ENCODE measurements around the gene CRYBA1.
A peak's percentile ranks its signal among the peaks of the same experiment; 100 is the strongest.
"Not testable (repeated sequence)": the region's sequence is repeated elsewhere in the genome, so short reads cannot be mapped to it uniquely, and the experiment has no call there.

The CRYBA1 gene, protein sequence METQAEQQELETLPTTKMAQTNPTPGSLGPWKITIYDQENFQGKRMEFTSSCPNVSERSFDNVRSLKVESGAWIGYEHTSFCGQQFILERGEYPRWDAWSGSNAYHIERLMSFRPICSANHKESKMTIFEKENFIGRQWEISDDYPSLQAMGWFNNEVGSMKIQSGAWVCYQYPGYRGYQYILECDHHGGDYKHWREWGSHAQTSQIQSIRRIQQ

DNA sequence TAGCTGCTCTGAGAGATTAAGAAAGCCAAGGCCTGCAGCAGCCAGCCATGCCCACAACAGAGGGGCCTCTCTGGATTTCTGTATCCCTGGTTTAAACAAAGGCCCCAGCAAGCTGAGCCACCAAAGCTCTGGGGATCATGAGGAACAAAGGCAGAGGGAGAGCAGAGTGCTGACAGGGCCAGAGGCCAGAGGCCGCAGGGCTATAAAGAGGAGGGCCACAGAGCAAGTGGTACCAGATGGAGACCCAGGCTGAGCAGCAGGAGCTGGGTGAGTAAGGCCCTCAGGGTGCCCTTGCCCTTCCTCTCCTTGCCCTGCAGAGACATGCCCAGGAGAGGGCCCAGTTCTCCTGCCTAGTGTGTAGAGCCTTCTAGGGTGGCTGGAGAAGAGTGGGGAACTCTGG, at the start of gene CRYBA1:
Gene CRYBA1, plus strand, starts transcription at position 232 of the 400 bp plus-strand sequence. Its CDS starts 5 bp downstream, at position 237.
- no peak for DNase-seq (ENCODE audit: low spot score)

DNA sequence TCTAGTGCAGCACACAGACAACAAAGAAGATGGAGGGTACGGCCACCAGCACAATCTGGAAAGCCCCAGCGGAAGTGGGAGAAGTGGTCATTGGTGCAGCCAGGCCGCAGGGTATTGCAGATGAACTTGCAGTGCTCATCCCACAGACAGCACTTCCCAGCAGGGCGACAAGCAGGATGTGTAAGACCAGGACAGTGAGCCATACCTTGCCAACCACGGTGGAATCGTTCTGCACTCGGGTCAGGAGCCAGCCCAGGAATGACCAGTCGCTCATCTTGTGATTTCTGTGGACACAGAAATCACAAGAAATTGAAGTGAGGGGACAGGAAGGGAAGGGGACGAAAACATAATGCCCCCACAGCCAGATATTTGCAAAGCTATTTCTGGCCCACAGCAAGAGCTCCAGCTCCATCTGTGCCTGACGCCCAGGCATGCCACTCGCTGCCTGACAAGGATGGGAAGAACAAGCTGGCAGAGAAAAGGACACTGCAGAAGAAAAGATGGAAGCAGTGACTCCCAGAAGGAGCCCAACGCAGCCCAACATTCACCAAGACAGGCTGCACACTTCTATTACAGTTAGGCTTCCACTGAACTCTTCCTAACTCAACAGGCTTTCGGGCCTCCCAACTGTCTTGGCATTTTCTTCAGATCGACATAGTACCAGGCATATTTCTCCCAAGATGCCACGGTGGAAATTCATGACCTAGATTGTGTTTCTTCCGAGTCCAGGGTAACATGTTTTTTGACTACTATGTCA, 49.0 kb upstream of the CRYBA1 start:
- DNase-seq (ENCODE audit: low spot score), result no peak

DNA sequence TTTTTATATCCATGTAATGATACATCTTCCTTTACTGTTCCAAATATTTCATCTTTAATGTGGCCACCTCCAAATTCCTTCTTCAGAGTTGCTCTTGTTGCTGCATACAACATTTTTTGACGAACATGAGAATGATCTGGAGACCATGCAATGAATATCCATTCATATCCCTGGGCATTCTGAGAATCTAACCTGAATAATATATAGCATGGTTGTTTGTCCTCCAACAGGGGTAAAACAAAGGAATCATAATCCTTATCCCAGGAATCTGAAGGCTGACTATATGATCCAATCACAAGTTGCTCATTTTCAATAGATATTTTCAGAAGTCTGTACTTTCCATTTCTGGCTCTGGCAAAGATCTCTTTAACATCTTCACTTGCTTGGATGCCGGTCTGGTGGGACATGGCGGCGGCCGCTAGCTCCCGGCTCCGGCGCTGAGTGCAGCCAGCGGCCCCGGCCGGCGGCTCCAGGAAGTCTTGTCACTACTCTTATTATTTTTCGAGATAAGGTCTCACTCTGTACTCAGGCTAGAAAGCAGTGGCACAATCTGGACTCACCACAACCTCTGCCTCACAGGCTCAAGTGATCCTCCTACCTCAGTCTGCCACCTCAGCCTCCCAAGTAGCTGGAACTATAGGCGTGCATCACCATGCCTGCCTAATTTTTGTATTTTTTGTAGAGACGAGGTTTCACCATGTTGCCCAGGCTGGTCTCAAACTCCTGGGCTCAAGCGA, 42.4 kb upstream of the CRYBA1 start:
- not testable (repeated sequence) for DNase-seq (ENCODE audit: low spot score)

DNA sequence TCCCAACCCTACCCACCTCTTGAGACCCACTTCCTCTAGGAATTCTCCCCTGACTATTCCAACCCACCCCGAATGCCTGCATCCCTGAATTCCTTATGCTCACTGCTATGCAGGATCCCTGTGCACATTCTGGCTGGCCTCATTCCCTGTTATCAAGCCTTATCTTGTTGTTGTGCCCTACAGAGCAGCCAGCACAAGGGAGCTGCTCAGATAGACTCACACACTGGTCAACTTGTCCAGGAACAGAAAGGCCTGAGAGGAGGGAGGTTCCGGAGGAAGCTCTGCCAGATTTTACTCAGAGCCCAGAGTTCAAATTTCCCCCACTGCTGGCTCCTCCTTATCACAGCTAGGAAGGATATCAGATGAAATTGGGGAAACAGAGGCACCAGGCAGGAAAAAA, 41.6 kb upstream of the CRYBA1 start:
- no peak for DNase-seq (ENCODE audit: low spot score)

DNA sequence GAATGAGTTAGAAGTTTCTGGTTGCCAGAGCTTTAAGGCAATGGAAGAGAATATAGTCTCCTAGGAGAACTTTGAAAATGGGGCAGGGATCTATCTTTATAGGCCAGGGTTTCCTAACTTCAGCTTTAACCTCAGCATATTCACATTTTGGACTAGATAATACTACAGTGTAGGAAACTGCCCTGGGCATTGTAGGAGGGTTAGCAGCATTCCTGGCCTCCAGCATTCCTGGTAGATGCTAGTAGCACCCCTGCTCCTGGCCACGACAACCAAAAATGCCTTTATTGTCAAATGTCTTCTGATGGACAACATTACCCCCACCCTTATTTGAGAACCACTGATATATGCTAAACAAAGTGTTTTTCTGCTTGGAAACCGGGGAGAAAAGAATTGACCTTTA, 38.7 kb upstream of the CRYBA1 start:
- no peak for DNase-seq (ENCODE audit: low spot score)

DNA sequence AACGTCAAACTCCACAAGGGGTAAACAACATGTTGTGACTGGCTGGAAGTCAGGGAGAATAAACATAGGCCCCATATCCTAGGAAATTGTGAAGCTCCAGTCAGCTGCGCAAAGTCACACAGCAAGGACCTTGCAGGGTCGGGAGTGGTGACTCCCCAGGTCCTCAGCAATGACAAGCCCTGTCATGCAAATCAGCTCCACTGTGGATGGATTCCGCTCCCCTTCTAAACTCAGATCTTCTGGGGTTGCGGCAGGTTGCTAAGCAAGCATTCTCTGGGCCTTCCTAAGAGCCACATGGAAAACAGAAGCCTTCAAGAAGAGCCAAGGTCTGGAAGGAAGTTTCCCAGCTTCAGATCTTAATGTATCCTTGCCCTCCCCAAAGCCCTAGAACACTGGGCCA, 37.6 kb upstream of the CRYBA1 start:
- no peak for DNase-seq (ENCODE audit: low spot score)

DNA sequence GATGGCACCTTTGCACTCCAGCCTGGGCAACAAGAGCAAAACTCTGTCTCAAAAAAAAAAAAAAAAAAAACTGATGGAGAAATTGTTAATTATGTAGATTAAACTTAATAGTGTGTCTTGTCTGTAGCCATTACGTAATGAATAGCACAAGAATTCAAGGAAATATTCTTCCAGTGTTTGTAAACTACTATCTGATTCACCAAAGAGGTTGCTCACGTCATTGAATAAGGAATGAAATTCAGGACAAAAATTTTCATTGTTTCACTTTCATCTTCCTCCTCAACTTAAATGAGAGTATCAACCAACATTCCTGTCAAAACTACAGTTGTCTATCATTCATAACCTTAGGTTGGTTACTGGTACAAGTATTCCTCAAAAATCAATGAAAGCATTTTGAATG, 35.8 kb upstream of the CRYBA1 start:
- DNase-seq (ENCODE audit: low spot score), result no peak

DNA sequence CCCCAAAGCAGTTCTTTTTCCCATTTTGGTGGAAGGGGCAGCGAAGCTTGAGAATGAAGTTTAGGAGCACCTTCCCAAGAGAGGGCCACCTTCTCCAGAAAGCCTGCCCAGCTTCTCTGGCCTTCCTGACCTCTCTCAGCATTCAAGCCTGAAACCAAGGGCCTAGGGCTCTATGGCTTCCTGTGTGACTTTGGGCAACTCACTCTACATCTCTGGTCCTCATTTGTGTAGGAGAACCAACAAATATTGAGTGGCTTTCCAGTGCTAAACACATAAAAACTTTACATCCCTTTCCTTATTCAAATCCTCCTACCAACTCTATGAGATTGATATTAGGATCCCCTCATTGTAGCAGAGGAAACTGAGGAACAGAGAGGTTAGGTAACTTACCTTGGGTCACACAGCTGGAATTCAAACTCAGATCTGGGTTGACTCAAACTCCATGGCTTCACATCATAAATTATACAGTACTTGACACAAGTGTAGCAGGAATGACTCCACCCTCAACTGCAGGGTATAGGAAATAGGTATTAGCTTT, 34.5 kb upstream of the CRYBA1 start:
- no peak for DNase-seq (ENCODE audit: low spot score)

DNA sequence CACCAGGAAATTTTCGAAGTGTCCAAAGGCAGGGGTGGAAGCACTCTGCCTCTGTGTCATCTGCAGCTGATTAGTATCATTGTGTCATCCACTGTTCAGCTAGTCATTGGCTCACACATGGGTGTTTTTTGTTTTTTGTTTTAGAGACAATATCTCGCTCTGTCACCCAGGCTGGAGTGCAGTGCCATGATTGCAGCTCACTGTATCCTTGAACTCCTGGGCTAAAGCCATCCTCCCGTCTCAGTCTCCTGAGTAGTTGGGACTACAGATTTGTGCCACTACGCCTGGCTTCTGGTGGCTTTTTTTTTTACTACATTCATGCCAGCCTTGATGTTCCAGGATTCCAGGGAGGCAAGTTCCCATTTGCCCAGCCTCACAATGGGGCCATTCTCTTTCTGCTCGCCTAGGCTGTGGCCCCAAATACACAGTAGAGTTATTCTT, 34.0 kb upstream of the CRYBA1 start:
- DNase-seq (ENCODE audit: low spot score), result no peak

DNA sequence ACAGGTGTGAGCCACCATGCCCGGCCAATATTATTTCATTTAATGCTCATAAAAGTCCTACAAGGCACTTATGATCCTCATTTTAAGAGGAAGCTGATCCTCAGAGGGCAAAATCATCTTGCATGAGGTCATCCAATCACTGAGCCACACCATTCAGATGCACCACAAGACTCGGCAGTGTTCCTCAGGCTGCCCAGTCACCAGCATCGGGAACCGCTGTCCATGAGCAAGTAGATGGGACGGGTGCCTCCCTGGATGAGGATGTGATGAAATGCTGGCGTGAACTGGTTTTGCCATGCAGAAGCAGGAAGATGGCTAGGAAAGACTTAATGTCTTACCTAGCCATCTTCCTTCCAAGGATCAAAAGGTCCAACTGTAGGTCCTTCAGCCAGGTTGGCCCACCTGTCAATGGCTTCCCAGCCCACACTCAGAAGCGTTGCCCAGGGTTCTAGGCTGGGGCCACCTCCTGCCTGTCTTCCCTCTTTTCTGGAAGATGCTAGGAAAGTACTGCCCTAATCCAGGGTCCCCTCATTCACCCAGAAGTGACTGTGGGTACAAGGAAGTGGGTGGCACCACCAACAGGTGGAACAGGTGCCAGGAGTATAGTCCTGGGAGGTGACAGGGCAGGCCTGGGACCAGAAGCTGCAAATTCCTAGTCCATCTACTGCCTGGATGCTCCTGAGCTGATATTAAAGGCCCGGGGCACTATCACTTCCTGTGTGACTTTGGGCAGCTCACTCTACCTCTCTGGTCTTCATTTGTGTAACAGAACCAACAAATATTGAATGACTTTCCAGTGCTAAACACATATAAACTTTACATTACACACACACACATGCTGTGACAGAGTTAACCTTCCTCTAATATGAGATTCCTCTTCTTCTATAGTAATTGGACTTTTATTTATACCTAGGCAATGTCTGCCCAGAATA, 32.2 kb upstream of the CRYBA1 start:
- DNase-seq (ENCODE audit: low spot score), result no peak

DNA sequence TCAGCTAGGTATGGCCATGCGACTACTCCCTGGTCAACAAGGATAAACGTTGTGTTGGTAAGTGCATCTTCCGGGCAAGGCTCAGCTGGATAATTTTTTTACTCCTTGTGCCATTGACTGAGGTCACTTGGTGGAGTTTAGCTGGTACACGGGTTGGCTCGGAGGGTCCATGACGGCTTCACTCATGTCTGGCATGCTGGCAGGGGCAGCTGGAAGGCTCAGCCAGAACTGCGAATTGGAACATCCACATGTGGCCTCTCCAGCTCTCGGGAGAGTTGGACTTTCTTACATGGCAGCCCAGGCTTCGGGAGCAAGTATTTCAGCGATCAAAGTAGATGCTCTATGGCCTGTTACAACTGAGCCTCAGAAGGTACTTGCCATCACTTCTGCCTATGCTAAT, 31.5 kb upstream of the CRYBA1 start:
- no peak for DNase-seq (ENCODE audit: low spot score)

DNA sequence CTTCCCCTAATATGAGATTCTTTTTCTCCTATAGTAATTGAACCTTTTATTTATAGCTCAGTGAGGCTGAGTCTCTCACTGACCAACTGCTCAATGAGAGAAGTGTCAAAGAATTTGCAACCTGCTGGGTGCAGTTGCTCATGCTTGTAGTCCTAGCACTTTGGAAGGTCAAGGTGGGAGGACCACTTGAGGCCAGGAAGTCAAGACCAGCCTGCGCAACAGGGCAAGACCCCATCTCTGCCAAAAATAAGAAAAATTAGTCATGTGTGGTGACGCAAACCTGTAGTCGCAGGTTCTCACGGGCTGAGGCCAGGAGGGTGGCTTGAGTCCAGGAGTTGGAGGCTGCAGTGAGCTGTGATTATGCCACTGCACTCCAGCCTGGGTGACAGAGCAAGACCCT, 30.9 kb upstream of the CRYBA1 start:
- no peak for DNase-seq (ENCODE audit: low spot score)

DNA sequence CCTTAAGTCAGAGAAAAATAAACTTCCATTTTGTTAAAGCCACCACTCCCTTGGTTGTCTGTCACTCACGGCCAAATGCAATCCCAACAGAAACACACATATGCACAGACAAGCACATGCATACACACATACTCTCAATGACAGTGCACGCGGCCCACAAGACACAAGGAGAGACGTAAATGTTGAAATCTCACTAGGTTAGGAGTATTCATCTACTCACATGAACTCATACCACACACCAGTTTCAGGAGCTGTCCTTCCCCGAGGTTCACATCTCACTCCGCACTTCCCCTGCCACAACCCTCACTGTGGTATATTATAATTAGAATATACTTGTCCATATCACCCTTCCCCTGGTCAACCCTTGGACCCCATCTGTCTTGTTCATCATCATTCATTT, 30.5 kb upstream of the CRYBA1 start:
- DNase-seq (ENCODE audit: low spot score), result no peak

DNA sequence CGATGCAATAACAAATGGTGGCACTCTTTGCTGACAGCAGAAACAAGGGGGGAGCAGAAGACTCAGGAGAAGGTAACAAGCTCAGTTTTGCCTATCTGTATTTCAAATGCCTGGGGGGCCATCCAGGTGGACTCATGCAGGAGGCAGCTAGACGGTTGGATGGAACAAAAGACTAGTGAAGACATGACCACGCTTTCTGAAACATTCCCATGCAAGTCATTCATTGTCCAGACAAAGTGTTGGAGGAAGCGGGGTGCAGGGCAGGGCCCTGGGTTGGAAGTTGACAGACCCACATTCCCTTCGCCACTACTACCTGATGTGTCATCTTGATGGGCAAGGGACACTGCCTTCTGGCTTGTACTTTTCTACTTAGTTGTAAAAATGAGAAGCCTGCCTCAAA, 29.8 kb upstream of the CRYBA1 start:
- DNase-seq (ENCODE audit: low spot score), result no peak

DNA sequence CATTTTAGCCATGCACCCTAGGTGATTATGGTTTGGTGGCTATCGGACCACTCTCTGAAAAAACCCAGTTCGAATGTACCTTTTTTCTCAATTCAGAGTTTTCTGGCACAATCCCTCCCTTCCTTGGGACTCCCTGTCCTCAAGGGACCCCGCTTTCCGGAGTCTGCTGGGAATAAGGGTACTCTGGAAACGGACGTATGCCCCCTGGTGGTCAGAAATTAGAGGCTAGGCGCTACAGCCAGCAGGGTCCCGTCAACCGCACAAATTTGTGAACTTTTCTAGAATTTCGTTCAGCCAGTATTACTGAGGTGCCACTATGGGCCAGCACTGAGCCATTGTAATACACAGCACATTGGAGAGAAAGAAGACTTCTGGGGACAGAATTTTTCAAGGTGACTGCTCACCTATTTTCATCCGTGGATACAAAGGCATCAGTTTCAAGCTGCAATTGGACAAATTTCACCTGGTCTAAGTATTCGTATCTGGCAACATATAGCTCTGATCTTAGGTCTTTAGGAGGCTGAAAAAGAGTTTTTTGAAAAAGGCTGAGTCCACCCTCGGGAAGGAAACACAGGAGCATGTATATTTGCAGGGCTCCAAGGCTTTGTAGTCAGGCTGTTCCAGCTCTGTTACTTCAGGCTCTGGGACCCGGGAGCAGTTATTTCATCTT, 27.1 kb upstream of the CRYBA1 start:
- DNase-seq (ENCODE audit: low spot score), result peak; percentile 72

DNA sequence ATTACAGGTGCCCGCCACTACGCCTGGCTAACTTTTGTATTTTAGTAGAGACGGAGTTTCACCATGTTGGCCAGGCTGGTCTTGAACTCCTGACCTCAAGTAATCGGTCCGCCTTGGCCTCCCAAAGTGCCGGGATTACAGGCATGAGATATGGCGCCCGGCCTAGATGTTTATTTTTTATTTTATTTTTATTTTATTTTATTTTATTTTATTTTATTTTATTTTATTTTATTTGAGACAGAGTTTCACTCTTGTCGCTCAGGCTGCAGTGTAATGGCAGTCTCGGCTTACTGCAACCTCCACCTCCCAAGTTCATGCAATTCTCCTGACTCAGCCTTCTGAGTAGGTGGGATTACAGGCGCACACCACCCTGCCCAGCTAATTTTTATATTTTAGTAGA, 25.3 kb upstream of the CRYBA1 start:
- not testable (repeated sequence) for DNase-seq (ENCODE audit: low spot score)

DNA sequence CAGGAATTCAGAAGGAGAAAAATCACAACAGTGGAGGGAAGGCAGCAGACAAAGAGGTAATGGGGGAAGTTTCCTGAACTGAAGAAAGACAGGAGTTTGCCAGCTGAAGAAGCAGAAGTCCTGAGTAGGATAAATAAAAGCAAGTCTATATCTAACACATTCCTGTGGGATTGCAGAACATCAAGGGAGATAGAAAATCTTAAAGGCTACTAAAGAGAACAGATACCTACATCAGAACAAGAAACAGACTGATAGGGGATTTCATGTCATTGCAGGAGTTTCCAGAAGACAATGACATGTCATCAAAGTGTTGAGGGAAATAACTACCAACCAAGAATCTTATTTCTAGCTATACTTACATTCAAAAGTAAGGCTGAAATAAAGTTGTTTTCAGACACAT, 21.3 kb upstream of the CRYBA1 start:
- no peak for DNase-seq (ENCODE audit: low spot score)

DNA sequence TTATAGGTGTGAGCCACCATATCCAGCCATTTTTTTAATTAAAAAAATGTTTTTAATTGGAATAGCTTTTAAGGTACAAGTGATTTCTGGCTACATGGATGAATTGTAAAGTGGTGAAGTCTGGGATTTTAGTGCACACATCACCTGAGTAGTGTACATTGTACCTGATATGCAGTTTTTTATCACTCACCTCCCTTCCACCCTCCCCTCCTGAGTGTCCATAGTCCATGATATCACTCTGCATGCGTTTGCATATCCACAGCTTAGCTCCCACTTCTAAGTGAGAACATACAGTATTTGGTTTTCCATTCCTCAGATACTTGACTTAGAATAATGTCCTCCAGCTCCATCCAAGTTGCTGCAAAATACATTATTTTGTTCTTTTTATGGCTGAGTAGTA, 13.4 kb upstream of the CRYBA1 start:
- no peak for DNase-seq (ENCODE audit: low spot score)

DNA sequence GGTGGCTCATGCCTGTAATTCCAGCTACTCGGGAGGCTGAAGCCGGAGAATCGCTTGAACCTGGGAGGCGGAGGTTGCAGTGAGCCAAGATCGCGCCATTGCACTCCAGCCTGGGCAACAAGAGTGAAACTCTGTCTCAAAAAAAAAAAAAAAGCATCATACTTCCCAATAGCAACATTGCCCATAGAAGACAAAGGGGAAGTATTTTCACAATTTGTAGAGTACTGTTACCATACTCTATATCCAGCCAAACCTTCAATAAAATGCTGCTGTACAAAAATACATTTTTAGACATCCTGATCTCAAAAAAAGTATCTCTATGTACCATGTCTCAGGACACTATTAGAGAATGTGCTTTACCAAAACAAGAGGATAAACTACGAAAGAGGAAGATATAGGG, 11.7 kb upstream of the CRYBA1 start:
- not testable (repeated sequence) for DNase-seq (ENCODE audit: low spot score)

DNA sequence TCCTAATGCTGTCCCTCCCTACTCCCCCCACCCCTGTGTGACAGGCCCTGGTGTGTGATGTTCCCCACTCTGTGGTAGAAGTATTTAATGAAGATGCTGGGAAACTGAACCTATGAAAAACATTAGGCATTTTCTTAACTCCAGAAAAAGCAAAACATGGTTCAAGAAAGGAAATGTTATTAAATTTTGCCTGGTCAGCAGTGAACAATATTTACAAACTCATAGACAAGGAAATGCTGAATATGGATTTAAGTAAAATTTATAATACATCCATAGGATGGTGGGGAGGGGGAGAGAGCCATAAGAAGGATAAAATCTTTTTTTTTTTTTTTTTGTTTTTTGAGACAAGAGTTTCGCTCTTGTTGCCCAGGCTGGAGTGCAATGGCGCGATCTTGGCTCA, 10.8 kb upstream of the CRYBA1 start:
- no peak for DNase-seq (ENCODE audit: low spot score)

DNA sequence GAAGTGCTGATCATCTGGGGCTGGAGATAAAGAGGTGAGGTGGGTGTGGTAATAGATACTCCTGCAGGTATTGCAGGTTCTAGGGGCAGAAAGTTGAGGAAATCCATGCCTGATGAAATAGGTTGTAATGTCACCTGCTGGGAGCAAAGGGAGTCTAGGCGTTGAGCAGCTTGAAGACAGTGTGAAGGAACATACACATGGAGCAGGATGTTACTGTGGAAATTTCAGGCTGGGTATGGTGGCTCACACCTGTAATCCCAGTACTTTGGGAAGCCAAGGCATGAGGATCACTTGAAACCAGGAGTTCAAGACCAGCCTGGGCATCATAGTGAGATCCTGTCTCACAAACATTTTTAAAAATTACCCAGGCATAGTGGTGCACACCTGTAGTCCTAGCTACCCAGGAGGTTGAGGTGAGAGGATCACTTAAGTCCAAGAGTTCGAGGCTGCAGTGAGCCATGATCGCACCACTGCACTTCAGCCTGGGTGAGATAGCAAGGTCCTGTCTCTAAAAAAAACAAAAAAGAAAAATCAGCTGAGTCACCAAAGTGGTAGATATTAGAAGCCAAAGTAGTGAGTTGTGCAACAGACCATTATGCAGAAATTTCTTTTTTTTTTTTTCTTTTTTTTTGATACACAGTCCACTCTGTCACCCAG, 9.1 kb upstream of the CRYBA1 start:
- DNase-seq (ENCODE audit: low spot score), result no peak
